ENCODE data around the gene ZIC2. TPM values are rescaled to one million over a fixed set of nuclear protein-coding genes. Genes with fewer than 3 reads are reported as not detected.

Gene ZIC2
- total RNA-seq, 4 donors from 2014 or later: not detected

DNA sequence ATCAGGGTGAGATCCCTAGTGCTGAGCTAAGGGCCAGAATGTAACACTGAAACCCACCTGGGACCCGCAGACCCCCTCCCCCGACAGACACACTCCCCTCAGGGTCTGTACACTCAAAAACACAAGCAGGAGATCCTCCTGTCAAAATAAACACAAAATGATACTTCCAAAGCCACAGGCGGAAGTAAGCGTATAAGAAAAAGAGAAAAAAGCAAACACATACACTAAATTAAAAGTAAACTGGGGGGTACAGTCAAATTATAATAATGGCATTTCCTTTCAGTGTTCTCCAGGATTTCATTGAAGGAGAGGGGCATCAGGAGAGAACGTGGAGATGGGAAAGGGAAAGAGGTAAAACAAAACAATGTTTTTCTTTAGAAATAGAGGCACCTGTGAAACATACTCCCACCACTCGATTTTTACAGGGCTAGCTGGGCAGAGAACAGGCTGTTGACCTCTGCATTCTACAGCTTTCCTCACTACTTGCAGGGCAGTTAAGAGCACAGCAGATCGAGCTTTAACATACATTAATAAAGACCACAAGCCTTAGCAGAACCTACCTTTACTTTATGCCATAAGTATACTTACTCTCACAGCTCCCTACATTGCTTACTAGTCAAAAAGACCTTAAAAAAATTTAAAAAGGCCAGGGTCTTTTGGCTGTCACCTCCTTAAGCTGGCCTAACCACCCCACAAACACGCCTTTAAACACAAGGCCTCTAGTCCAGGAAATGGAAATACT, 15.3 kb upstream of the ZIC2 start:
- intact Hi-C loops (cut with DNase I; ENCODE audit: low total_unique reads): no loop called here
- Histone ChIP-seq H3K27ac (no peak overlapping the region), H3K4me3 (no peak overlapping the region), H3K36me3 (no peaks in the 10 kb centered on the region), H3K4me1 (peaks cover 0 to 22% of the 10 kb centered on the region in 2 donors), H3K9me3 (no peaks in the 10 kb centered on the region), H3K27me3 (peaks cover 29 to 74% of the 10 kb centered on the region in 2 donors)
- TF ChIP-seq POLR2A (IDR thresholded peaks at IDR 0.05) (no peak), CTCF (IDR thresholded peaks at IDR 0.05) (no peak)
- DNase-seq: no peak

GRCh38 chr13:99967498-99967868, 14.1 kb upstream of the ZIC2 start:
- intact Hi-C loops (cut with DNase I; ENCODE audit: low total_unique reads): no loop called here
- H3K27me3 ChIP-seq: peaks cover 41 to 75% of the 10 kb centered on the region in 2 donors

DNA sequence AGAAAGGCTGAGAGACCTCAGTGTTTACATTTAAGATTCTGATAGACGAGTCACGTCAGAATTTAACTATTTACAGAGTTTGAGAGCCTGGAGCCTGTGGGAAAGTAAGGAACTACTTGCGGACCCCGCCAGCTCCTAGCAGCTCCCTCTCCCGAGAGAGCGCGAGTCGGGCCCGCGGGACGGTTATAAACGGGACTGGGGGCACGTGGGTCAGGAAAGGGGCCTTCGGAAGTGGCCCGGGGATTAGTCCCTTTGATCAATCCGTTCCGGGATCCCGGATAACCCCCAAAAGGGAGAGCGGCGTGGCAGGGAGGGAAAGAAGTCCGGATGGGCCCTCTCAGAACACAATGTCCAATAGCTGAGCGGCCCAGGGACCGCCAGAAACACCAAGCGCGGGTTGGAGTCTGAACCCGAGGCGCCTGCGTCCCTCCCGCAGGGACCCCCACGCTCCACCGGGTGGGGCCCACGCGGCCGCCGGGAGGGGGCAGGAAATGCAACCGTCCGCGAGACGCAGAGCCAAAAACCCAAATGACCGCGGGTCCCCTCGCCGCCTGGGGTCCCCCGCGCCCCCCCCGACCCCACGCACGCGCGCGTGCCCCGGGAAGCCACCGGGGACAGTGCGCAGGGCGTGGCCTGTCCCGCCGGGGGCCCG, 13.6 kb upstream of the ZIC2 start:
- Histone ChIP-seq H3K27me3 (peaks cover 46 to 75% of the 10 kb centered on the region in 2 donors), H3K9me3 (no peaks in the 10 kb centered on the region), H3K27ac (no peak overlapping the region), H3K4me1 (peaks cover 0 to 24% of the 10 kb centered on the region in 2 donors), H3K36me3 (no peaks in the 10 kb centered on the region), H3K4me3 (no peak overlapping the region)
- intact Hi-C loops (cut with DNase I; ENCODE audit: low total_unique reads): no loop called here
- no peak for TF ChIP-seq POLR2A (IDR thresholded peaks at IDR 0.05)
- no peak for TF ChIP-seq CTCF (IDR thresholded peaks at IDR 0.05)
- DNase-seq: no peak

More at GRCh38 chr13:99967498-99967868, 14.1 kb upstream of the ZIC2 start:
- Histone ChIP-seq H3K36me3 (no peaks in the 10 kb centered on the region), H3K4me1 (peaks cover 0 to 24% of the 10 kb centered on the region in 2 donors), H3K9me3 (no peaks in the 10 kb centered on the region), H3K27ac (no peak overlapping the region), H3K4me3 (no peak overlapping the region)
- DNase-seq: no peak
- no peak for TF ChIP-seq POLR2A (IDR thresholded peaks at IDR 0.05)
- no peak for TF ChIP-seq CTCF (IDR thresholded peaks at IDR 0.05)

DNA sequence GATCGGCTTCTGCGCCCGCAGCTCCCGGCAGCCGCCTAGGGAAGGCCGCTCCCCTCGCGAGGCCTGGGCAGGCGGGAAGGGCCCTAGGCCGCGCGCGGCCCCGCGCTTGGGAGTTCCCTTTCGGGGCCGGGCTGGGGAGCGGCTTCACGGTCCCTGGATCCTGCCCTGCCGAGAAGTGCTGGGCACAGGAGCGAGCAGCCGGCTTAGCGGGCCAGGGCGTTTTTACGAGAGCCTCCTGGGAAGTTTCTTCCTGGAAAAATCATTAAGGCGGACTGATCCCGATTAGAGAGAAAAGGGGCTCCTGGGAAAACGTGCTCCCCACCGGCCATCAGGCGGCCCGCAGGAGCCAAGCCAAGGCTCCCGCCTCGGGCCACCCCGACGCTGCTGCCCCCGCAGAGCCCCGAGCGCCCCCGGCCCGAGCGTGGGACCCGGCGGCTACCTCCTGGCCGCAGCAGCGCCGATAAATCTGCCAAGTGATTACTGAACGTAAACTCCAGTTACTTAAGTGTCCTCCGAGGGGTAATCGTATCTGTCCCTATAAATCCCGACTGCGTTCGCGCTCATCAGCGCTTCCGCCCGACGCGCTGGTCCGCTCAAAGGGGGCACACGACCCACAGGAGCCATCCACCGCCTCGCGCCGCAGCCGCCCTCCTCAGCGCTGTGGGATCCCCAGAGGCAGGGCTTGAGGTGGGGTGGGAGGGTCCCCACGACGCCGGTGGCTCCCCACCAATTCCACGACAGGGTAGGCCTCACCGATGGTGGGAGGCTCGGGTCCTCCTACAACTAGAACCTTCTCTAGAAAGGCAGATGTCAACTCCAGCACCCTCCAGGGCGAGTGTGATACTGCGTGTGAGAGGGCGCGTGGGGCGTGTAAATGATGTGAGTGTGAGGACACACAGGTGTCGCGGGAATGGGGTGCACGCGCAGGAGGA, 12.8 kb upstream of the ZIC2 start:
- H3K27ac ChIP-seq: no peak overlapping the region
- peaks cover 52 to 75% of the 10 kb centered on the region in 2 donors for H3K27me3 ChIP-seq
- no peak for DNase-seq
- H3K4me3 ChIP-seq: no peak overlapping the region
- TF ChIP-seq CTCF (IDR thresholded peaks at IDR 0.05) (no peak), POLR2A (IDR thresholded peaks at IDR 0.05) (no peak)
- H3K4me1 ChIP-seq: peaks cover 0 to 24% of the 10 kb centered on the region in 2 donors
- H3K36me3 ChIP-seq: no peaks in the 10 kb centered on the region
- intact Hi-C loops (cut with DNase I; ENCODE audit: low total_unique reads): no loop called here
- no peaks in the 10 kb centered on the region for H3K9me3 ChIP-seq
